Amniotic stem cell (primary cell): ENCODE results near the gene NCKAP5.
"Not testable (repeated sequence)": the region's sequence is repeated elsewhere in the genome, so short reads cannot be mapped to it uniquely, and the experiment has no call there.

Experiments used
- DNase-seq: peaks from one replicate; lab custom pipeline; 2025; lab: John Stamatoyannopoulos, UW

NCKAP5 gene

GRCh38 chr2:133522204-133522603, 46.1 kb downstream of the NCKAP5 start:
- no peak for DNase-seq

- DNase-seq = no peak
These were observed 47.0 kb downstream of the NCKAP5 start for GRCh38 chr2:133521146-133521745.

- DNase-seq = not testable (repeated sequence)
These were observed 48.6 kb downstream of the NCKAP5 start for GRCh38 chr2:133519677-133520076.

GRCh38 chr2:133518700-133519344, 49.4 kb downstream of the NCKAP5 start:
- DNase-seq = no peak

GRCh38 chr2:133517876-133518275, 50.4 kb downstream of the NCKAP5 start:
- no peak for DNase-seq

- no peak for DNase-seq
These were observed 51.7 kb downstream of the NCKAP5 start for GRCh38 chr2:133516405-133517026.

GRCh38 chr2:133515271-133515670, 53.0 kb downstream of the NCKAP5 start:
- no peak for DNase-seq

- no peak for DNase-seq
These were observed 54.4 kb downstream of the NCKAP5 start for GRCh38 chr2:133513893-133514292.

- no peak for DNase-seq
These were observed 56.1 kb downstream of the NCKAP5 start for GRCh38 chr2:133512121-133512520.

- no peak for DNase-seq
These were observed 56.6 kb downstream of the NCKAP5 start for GRCh38 chr2:133511679-133512078.

GRCh38 chr2:133509777-133510176, 58.5 kb downstream of the NCKAP5 start:
- DNase-seq = no peak

- DNase-seq = no peak
These were observed 59.6 kb downstream of the NCKAP5 start for GRCh38 chr2:133508546-133509165.

- no peak for DNase-seq
These were observed 61.3 kb downstream of the NCKAP5 start for GRCh38 chr2:133506996-133507395.

- DNase-seq = no peak
These were observed 63.4 kb downstream of the NCKAP5 start for GRCh38 chr2:133504566-133505505.

- no peak for DNase-seq
These were observed 64.3 kb downstream of the NCKAP5 start for GRCh38 chr2:133503927-133504326.

- DNase-seq = no peak
These were observed 64.9 kb downstream of the NCKAP5 start for GRCh38 chr2:133503323-133503722.

- DNase-seq = no peak
These were observed 65.6 kb downstream of the NCKAP5 start for GRCh38 chr2:133502678-133503077.

- no peak for DNase-seq
These were observed 67.3 kb downstream of the NCKAP5 start for GRCh38 chr2:133500917-133501316.

- no peak for DNase-seq
These were observed 69.3 kb downstream of the NCKAP5 start for GRCh38 chr2:133498662-133499585.

- DNase-seq = no peak
These were observed 70.2 kb downstream of the NCKAP5 start for GRCh38 chr2:133497951-133498565.
